ENCODE results near the gene NCOA1.
A peak's percentile ranks its signal among the peaks of the same experiment; 100 is the strongest.
"Not testable (repeated sequence)": the region's sequence is repeated elsewhere in the genome, so short reads cannot be mapped to it uniquely, and the experiment has no call there.

The NCOA1 gene

GRCh38 chr2:24474053-24474452 lies 17.0 kb upstream of the NCOA1 start:
- DNase-seq (ENCODE audit: low read depth) = no peak

- DNase-seq (ENCODE audit: low read depth) = no peak
These were observed 13.8 kb upstream of the NCOA1 start for GRCh38 chr2:24477229-24477628.

DNA sequence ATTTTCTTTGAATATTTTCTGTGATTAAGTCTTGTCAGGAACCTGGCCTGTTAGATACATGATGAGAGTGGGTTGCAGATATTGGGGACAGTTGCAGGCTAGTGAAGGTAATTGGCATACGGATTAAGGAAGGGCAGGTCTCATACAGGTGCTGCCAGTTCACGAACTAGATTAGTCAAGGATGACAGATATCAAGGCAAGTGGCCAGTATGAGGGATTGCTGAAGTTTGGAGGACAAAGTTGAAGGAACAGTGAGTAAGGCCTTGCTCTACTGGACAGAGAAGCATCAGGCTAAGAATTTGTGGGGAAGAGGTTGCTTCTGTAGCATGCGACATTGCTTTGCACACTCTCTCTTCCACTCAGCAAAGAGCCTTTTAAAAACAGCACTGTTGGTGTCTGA lies 12.8 kb upstream of the NCOA1 start:
- DNase-seq (ENCODE audit: low read depth) = no peak

DNA sequence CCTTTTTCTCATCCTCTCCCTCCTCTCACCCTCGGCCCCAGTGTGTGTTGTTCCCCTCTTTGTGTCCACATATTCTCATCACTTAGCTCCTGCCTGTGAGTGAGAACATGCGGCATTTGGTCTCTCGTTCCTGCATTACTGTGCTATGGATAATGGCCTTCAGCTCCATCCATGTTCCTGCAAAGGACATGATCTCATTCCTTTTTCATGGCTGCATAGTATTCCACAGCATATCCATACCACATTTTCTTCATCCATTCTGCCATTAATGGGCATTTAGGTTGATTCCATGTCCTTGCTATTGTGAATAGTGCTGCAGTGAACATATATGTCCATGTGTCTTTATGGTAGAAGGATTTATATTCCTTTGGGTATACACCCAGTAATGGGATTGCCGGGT lies 10.8 kb upstream of the NCOA1 start:
- no peak for DNase-seq (ENCODE audit: low read depth)

DNA sequence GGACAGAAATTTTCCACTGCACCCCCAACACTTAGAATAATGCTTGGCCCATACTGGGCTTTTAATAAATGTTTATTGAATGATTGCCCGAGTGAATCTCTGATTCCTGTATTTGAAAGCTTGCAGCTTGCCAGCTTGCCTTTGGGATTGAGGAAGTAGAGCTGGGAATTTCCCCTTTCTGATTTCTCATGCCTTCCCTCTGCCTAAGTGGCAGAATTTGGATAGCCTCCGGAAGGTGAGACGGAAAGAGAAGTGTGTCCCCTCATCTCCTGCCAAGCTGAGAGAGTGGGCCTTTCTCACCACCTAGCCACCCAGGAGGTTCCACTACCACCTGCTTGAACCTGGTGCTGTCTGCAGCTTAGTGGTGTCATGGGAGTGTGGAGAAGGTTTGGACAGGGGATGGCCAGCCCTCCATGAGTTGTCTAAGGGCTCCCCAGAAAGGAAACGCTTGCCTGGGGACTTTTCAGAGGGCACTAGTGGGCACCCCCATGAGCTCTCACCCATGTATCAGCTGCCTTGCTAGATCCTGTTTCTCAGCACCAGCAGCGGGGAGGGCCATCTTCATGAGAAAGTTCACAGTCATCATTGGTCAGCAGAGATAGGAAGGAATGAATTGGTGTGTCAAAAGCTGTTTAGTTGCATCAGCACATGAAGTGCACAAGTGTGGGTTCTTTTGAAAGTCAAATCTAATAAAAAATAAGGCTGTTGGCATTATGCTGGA lies 8.6 kb upstream of the NCOA1 start:
- DNase-seq (ENCODE audit: low read depth) = no peak

DNA sequence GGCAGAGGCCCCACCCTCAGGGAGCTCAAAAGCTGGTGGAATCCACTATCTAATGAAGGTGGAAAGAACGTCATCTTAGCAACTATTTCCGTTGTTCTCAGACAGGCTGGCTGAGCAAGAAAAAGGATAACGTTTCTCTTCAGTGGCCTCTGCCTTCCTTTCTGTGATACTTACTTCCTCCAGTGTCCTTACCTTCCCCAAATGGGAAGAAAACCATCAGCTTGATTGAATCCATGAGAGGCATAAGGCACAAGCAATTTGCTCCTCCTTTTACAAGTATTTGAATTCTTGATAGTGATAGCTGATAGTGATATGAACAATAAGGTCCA lies 8.1 kb upstream of the NCOA1 start:
- no peak for DNase-seq (ENCODE audit: low read depth)

DNA sequence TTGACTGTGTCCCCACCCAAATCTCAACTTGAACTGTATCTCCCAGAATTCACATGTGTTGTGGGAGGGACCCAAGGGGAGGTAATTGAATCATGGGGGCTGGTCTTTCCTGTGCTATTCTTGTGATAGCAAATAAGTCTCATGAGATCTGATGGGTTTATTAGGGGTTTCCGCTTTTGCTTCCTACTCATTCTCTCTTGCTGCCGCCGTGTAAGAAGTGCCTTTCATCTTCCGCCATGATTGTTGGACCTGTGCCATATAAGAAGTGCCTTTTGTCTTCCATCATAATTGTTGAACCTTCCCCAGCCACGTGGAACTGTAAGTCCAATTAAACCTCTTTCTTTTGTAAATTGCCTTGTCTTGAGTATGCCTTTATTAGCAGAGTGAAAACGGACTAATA lies 6.4 kb upstream of the NCOA1 start:
- DNase-seq (ENCODE audit: low read depth) = not testable (repeated sequence)

GRCh38 chr2:24485197-24485596 lies 5.9 kb upstream of the NCOA1 start:
- DNase-seq (ENCODE audit: low read depth) = no peak

- DNase-seq (ENCODE audit: low read depth) = no peak
These were observed 4.3 kb upstream of the NCOA1 start for GRCh38 chr2:24486636-24487205.

GRCh38 chr2:24489465-24490180 lies 1.4 kb upstream of the NCOA1 start:
- no peak for DNase-seq (ENCODE audit: low read depth)

DNA sequence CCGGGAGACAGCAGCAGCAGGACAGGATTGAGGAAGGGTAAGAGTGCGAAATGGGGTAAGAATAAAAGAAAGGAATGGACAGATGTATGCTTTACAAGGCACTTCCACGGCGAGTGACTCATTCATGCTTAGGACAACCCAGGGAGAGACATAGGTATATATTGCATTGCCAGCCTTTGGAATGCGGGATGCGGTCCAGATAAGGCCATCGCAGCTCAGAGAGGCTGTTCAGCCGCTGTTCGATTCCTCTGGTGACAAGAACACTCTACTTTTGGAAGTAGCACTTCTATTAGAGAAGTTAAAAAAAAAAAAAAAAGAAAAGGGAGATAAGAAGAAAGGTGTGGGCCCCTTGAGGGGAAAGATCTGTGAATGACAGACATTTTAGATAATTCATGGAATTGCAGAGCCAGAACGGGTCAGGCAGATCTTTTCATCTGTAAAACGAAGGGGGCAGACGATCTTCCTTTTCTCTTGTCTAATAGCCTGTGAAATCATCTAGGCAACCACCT lies 819 bp upstream of the NCOA1 start:
- no peak for DNase-seq (ENCODE audit: low read depth)

DNA sequence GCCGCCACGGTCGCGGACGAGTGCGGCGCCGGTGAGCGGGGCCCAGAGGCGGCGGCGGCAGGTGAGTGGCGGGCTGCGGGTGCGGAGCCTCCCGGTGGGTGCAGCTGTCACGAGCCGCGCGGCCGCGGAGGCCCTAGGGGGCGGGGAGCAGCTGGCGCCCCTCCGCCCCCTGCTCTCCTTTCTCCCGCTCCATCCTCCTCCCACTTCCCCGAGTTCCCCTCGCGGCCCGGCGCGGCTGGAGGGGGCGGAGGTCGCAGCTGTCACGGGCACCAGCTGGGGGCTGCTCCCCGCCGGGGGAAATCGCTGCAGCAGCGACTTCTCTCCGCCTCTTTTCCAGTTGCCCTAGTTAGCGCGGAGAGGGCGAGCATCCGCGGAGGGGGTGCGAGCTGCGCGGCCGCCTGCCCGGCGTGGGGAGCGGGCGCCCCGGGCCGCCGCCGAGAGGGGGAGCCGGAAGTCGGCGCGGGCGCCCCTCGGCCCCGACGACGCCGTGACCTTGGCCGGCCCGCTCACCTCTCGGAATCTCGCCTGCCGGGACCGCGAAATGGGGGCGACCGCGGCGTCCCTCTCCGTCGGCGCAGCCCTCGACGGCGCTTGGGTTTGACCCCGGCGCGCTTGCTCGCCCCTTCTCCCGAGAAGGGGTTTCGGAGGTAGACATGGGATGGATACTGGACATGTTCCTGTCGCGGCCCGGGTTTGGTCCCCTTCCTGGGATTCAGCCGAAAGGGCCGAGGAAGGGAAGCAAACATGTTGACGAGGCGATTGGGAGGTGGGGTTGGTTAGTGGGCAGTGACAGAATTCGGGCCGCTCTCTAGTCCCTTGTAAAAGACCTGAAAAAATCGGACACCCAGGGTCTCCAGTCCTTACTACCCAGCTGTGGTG lies 727 bp downstream of the NCOA1 start:
- DNase-seq (ENCODE audit: low read depth) = peak; percentile 50

- DNase-seq (ENCODE audit: low read depth) = no peak
These were observed 1.6 kb downstream of the NCOA1 start for GRCh38 chr2:24492421-24493279.

GRCh38 chr2:24493713-24494112 lies 2.7 kb downstream of the NCOA1 start:
- DNase-seq (ENCODE audit: low read depth) = no peak

DNA sequence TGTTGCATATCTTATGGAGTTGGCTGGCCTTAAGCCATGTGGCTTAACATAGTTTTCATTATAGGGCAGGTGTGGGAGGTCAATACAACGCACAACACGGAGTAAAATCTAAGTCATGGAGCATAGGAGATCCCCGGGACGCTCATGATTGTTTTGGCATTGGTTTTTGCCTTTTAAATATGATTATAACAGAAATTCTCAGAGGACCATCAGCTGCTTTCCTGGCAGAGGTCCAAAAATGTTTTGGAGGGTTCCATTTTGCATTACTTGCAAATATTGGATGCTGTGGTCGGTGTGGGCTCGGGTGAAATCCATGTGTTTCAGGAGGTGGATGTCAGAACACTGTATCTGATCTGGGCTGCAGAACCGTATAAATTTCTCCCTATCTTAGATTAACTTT lies 3.4 kb downstream of the NCOA1 start:
- no peak for DNase-seq (ENCODE audit: low read depth)

GRCh38 chr2:24495451-24495850 lies 4.4 kb downstream of the NCOA1 start:
- DNase-seq (ENCODE audit: low read depth) = no peak

DNA sequence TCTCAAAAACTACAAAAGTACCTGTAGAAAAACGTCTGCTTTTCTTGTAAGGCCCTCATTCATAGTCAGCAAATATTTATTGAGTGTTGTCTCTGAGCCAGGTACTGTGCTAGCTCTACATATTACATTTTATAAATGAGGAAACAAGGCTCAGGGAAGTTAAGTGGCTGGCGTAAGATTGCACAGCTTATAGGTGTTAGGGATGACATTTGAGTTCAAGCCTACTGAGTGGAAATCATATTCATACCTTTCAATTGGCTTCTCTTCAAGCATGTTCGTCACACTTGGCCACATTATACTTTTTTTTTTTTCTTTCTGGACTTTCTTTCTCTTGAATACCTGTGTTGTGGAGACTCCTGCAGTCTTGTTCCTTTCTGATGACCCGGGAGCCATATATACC lies 5.9 kb downstream of the NCOA1 start:
- no peak for DNase-seq (ENCODE audit: low read depth)

- DNase-seq (ENCODE audit: low read depth) = no peak
These were observed 6.6 kb downstream of the NCOA1 start for GRCh38 chr2:24497685-24498084.

DNA sequence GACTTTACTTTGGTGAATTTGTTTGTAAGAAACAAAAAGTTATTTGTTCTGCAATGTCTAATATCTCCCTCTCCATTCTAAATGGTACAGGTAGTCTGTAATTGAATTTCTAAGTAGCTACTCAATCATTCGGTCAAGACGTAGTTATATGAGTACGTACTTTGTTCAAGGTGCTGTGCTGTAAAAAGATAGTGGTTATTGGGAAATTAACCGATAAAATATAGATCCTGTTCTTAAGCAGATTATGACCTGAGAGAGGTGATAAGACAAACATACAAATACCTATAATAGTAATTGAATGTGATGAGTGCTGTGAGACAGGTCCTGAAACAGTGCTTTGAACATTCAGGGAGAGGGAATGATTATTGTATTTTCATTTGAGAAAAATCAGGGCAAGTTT lies 7.1 kb downstream of the NCOA1 start:
- no peak for DNase-seq (ENCODE audit: low read depth)

DNA sequence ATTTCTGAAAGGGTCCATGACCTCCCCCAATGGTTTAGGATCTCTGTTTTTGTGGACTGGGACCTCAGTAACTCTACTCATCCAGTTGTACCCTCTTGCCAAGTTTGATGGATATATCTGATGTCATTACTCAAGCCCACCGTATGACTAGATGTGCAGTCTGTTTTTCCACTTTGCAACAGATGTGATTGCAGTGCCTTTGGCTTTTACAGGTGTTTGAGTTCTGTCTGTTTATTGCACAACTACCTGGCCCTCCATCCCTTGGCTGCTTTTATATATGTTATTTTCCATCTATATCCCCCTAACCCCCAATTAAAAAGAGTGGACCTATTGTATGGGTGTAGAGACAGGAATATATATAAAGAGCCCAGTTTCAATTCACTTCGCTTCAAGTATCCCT lies 10.8 kb downstream of the NCOA1 start:
- DNase-seq (ENCODE audit: low read depth) = no peak

DNA sequence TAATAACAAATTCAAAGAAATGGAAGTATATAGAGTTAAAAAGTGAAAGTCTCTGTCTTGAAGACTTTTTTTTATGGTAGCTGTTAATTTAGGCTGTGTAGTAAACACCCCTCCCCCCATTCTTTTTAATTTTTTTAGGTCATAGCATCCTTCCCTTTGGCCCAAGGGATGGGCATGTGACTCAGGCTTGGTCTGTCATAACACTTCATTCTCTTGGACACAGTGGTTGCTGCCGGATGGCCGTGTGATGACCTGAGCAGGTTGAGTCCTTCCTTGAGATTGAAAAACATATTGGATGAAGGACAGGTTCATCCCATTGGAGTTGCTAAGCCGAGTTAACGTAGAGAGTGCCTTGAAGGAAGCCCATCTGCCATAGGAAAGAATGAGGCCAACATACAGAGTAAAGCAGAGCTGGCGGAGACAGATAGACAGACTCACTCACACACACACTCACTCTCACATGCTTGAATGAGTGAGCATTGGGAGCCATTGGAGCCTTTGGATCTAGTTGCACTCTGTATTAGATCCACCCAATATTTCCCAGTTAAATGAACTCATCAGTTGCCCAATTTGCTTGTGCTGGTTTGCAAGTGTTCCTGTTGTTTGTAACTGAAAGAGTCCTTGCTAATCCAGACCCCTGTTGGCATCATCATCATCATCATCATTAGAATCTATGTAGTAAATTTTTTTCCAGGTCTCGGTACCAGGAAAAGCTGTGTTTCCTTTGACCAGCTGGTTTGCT lies 14.7 kb downstream of the NCOA1 start:
- DNase-seq (ENCODE audit: low read depth) = no peak
